Peyer's patch (tissue), 4 donors: ENCODE results near the gene NAT8L. TPM values are rescaled to one million over a fixed set of nuclear protein-coding genes. Genes with fewer than 3 reads are reported as not detected.

ENCODE experiments used
- DNase-seq, 3 donors: peaks; one replicate each; pipeline ENCODE4 v3.0.0-alpha.2; 2017 to 2019
- H3K27ac ChIP-seq, 4 donors: fragments of 200-600 bp; sonication (generic); one replicate each; pipeline ENCODE4 v1.5.1; 2016 to 2019
- H3K27me3 ChIP-seq, 2 donors: fragments of 200-600 bp; sonication (generic); one replicate each; pipeline ENCODE4 v1.5.1; 2019
- H3K36me3 ChIP-seq, 3 donors: fragments of 200-600 bp; sonication (generic); one replicate each; pipeline ENCODE4 v1.5.1; 2016 to 2019
- H3K4me1 ChIP-seq, 4 donors: fragments of 200-600 bp; sonication (generic); one replicate each; pipeline ENCODE4 v1.5.1; 2016 to 2019
- H3K4me3 ChIP-seq, 4 donors: fragments of 200-600 bp; sonication (generic); 1 replicate in 3 of 4; 2 replicates in 1 of 4; pipeline ENCODE4 v1.5.1; 2016 to 2019; ENCODE audit warnings: mild to moderate bottlenecking in 1 of 4
- H3K9me3 ChIP-seq, 4 donors: fragments of 200-600 bp; sonication (generic); one replicate each; pipeline ENCODE4 v1.5.1; 2016 to 2019; ENCODE audit warnings: mild to moderate bottlenecking in 1 of 4
- CTCF ChIP-seq, 6 experiments: fragments of 450-650 bp in 4 of 6; fragments of 200-600 bp in 2 of 6; sonication (generic) in 1 of 6; IDR thresholded peaks; one replicate each; pipeline ENCODE4 v1.5.1; 2017 to 2019; ENCODE audit warnings: antibody characterized with exemption in 6 of 6, mild to moderate bottlenecking in 3 of 6, moderate library complexity in 1 of 6
- POLR2A ChIP-seq, 2 donors: fragments of 450-650 bp; IDR thresholded peaks; one replicate each; pipeline ENCODE4 v1.5.1; 2017; ENCODE audit warnings: antibody characterized with exemption in 2 of 2, mild to moderate bottlenecking in 2 of 2, moderate library complexity in 2 of 2
- total RNA-seq, 4 donors: library from RNA; depleted of rRNA; stranded (reverse); fragments of >200 nt; gene quantifications; one replicate each; pipeline ENCODE4 v1.1.0, GENCODE V29; 2016

The NAT8L gene
- total RNA-seq, 4 donors from 2014 or later = 0.27 TPM; not detected in 3

- DNase-seq = peak in 2 of 3 donors; percentile 65 to 81
- Histone ChIP-seq H3K27me3 (peaks cover 0 to 16% of the 10 kb centered on the region in 2 donors), H3K36me3 (no peaks in the 10 kb centered on the region), H3K4me3 (peak overlapping the region in 1 of 4 donors; percentile 26), H3K27ac (no peak overlapping the region), H3K9me3 (no peaks in the 10 kb centered on the region), H3K4me1 (peaks cover 0 to 14% (median 5%) of the 10 kb centered on the region in 4 donors)
- no peak for TF ChIP-seq POLR2A (IDR thresholded peaks at IDR 0.05)
- no peak for TF ChIP-seq CTCF (IDR thresholded peaks at IDR 0.05)
Observed at GRCh38 chr4:2064276-2064991, 5.3 kb downstream of the NAT8L start.

GRCh38 chr4:2065106-2065930 lies 6.2 kb downstream of the NAT8L start:
- H3K27me3 ChIP-seq = peaks cover 0 to 10% of the 10 kb centered on the region in 2 donors
- no peaks in the 10 kb centered on the region for H3K9me3 ChIP-seq
- no peaks in the 10 kb centered on the region for H3K36me3 ChIP-seq
- DNase-seq = no peak
- no peak overlapping the region for H3K4me3 ChIP-seq
- H3K4me1 ChIP-seq = peaks cover 0 to 6% (median under 1%) of the 10 kb centered on the region in 4 donors
- no peak overlapping the region for H3K27ac ChIP-seq
- no peak for TF ChIP-seq CTCF (IDR thresholded peaks at IDR 0.05)
- no peak for TF ChIP-seq POLR2A (IDR thresholded peaks at IDR 0.05)

- Histone ChIP-seq H3K9me3 (no peaks in the 10 kb centered on the region), H3K4me1 (no peaks in the 10 kb centered on the region), H3K27ac (no peak overlapping the region), H3K4me3 (no peak overlapping the region), H3K36me3 (no peaks in the 10 kb centered on the region), H3K27me3 (peaks cover 0 to 2% of the 10 kb centered on the region in 2 donors)
- TF ChIP-seq CTCF (IDR thresholded peaks at IDR 0.05) = no peak
- TF ChIP-seq POLR2A (IDR thresholded peaks at IDR 0.05) = no peak
- DNase-seq = peak in 1 of 3 donors; percentile 37
Observed at GRCh38 chr4:2066011-2066551, 7.0 kb downstream of the NAT8L start.

DNA sequence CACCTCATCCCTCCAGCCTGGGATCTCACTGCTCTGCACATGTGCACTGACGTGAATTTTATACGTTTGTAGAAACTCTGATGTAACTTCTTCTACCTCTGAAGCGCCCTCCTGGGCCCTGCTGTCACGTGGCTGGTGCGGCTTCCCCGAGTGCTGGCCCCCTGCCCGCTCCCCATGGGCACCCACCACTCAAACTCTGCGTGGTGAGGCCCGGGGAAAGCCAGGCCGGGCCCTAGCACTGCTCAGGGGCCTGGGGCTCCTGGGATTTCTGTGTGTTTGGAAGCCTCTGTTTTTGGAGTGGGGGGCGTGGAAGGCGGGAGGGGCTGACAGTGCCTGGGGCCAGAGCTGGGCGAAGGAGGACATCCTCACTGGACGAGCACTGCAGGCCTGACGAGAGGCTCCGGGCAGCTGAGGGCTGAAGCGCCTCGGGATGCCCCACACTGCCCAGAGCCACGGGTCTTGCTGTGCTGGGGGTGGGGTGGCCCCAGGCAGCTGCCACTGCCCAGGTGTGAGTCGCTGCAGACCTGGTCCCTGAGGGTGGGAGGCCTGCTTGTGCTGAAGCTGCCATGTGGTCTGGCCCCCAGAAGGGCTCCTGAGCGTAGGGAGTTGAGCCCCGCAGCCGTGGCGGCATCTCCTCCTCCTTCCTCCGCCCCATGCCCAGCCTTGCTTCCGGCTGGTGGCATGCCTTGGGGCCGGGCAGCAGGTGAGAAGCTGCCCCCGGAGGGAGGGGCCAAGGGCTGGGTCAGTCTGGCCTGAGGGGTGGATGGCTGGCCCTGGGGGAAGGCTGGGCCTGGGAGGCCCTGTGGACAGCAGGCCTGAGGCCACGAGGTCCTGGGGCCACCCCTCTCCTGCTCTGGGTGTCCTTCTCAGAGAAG lies 7.7 kb downstream of the NAT8L start:
- H3K27me3 ChIP-seq = no peaks in the 10 kb centered on the region
- no peaks in the 10 kb centered on the region for H3K36me3 ChIP-seq
- no peak overlapping the region for H3K27ac ChIP-seq
- no peak for TF ChIP-seq CTCF (IDR thresholded peaks at IDR 0.05)
- no peak for TF ChIP-seq POLR2A (IDR thresholded peaks at IDR 0.05)
- H3K4me3 ChIP-seq = no peak overlapping the region
- H3K4me1 ChIP-seq = no peaks in the 10 kb centered on the region
- no peaks in the 10 kb centered on the region for H3K9me3 ChIP-seq
- DNase-seq = no peak
